A549 (cell line): ENCODE results near the gene NIPBL.

ENCODE experiments used
- CEBPB ChIP-seq, 2 experiments: fragments of >200 bp in 1 of 2; sonication (Bioruptor Twin) in 1 of 2; formaldehyde crosslinking in 1 of 2; IDR thresholded peaks; 2 replicates each; pipeline ENCODE4 v1.6.1; 2012 to 2016
- CTCF ChIP-seq: fragments of >200 bp; sonication (Bioruptor Twin); formaldehyde crosslinking; IDR thresholded peaks from 3 replicates; pipeline ENCODE4 v1.5.1; 2016
- EP300 ChIP-seq, 2 experiments: fragments of >200 bp; sonication (Bioruptor Twin); formaldehyde crosslinking; IDR thresholded peaks; 2 replicates in 1 of 2; 3 replicates in 1 of 2; pipeline ENCODE4 v1.6.1; 2016 to 2017
- HDAC2 ChIP-seq: fragments of 200-600 bp; sonication (generic); IDR thresholded peaks from 2 replicates; pipeline ENCODE4 v1.6.1; 2016
- HMGXB4 ChIP-seq: fragments of 250-450 bp; sonication (Bioruptor Pico); IDR thresholded peaks from 2 replicates; pipeline ENCODE4 v1.5.0; 2021; ENCODE audit warnings: mild to moderate bottlenecking, moderate library complexity, borderline replicate concordance
- KDM1A ChIP-seq: fragments of 200-600 bp; sonication (generic); IDR thresholded peaks from 2 replicates; pipeline ENCODE4 v1.6.1; 2016; ENCODE audit warnings: low read depth, mild to moderate bottlenecking
- MAX ChIP-seq: IDR thresholded peaks from 2 replicates; pipeline ENCODE4 v1.6.1; 2012
- MYC ChIP-seq: IDR thresholded peaks from 2 replicates; pipeline ENCODE4 v1.6.1; 2012; ENCODE audit warnings: mild to moderate bottlenecking, inconsistent platforms, low read length, improper control_type of control experiment, borderline replicate concordance
- NPAS2 ChIP-seq: fragments of 250-450 bp; sonication (Bioruptor Pico); IDR thresholded peaks from 2 replicates; pipeline ENCODE4 v1.8.0; 2022; ENCODE audit warnings: mild to moderate bottlenecking, moderate library complexity, borderline replicate concordance
- POLR2A ChIP-seq: IDR thresholded peaks from 2 replicates; pipeline ENCODE4 v1.6.1; 2012; ENCODE audit warnings: mild to moderate bottlenecking, low read length
- RAD21 ChIP-seq, 2 experiments: fragments of >200 bp in 1 of 2; sonication (Bioruptor Twin) in 1 of 2; formaldehyde crosslinking in 1 of 2; IDR thresholded peaks in 1 of 2; conservative IDR thresholded peaks in 1 of 2; 2 replicates in 1 of 2; 3 replicates in 1 of 2; pipeline ENCODE4 v1.6.1; 2012 to 2018; ENCODE audit warnings: inconsistent platforms in 1 of 2
- SMC3 ChIP-seq: fragments of >200 bp; sonication (Bioruptor Twin); formaldehyde crosslinking; IDR thresholded peaks from 3 replicates; pipeline ENCODE4 v1.6.1; 2018; ENCODE audit warnings: inconsistent platforms

GRCh38 chr5:36919650-36920049, 43.1 kb downstream of the NIPBL start:
- TF ChIP-seq HMGXB4 (CRISPR knock-in tag) (no peak), MYC (no peak), EP300 (IDR thresholded peaks at IDR 0.05) (no peak), POLR2A (no peak), CTCF (no peak), CEBPB (IDR thresholded peaks at IDR 0.05) (no peak), NPAS2 (no peak), RAD21 (conservative IDR thresholded peaks at IDR 0.05 in 1 of 2, IDR thresholded peaks at IDR 0.05 in 1 of 2) (no peak), KDM1A (no peak), HDAC2 (no peak), MAX (no peak), SMC3 (no peak)
